ENCODE measurements around the gene LCNL1. TPM values are rescaled to one million over a fixed set of nuclear protein-coding genes. Genes with fewer than 3 reads are reported as not detected.

Gene LCNL1
- total and polyA plus RNA-seq, 2 donors (not counting 1 experiment from before 2014, with no cell fraction given): not detected

DNA sequence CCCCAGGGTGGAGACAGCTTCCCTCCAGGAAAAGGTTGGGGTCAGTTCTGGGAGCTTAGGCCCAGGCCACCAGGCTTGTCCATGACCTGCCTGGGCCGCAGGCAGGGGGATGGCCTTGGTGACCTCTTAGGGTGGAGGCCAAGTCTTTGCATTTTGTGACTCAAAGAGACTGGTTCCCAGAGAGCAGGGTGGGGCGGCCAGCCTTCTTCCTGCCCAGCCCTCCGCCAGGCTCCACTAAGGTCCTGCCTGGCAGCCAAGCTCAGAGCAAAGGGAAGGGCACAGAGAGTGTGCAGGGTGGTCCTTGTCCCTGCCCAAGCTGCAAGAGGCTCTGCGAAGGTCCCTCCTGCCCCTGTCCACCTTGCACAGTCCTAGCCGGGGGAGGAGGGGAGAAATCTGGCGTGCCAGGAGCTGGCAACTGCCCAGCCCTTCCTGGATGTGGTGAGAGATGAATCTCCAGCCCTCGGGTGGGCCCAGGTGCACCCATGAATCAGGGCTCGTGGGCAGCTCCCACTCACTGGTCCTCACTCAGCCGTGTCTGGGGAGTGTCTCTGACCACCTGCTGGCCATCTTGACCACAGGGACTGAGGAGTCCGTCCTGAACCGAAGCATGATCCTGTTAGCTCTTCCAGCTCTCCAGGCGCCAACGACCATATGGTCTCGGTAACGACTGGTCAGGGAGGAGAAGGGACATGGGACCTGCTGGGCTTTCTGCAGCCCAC lies 7.8 kb upstream of the LCNL1 start:
- no peak overlapping the region for H2AFZ ChIP-seq (ENCODE audit: insufficient read depth, low read depth, low read length, poor library complexity, severe bottlenecking)
- peaks cover 0 to 36% (median 6%) of the 10 kb centered on the region in 4 experiments for H3K27me3 ChIP-seq (replicated peaks in 1 of 4; ENCODE audit: control extremely low read depth in 1 of 4, control insufficient read depth in 3 of 4, insufficient read depth in 4 of 4, low read length in 3 of 4)
- H3K79me2 ChIP-seq (ENCODE audit: control insufficient read depth, insufficient read depth, low read length): no peaks in the 10 kb centered on the region
- no peak for ATAC-seq (ENCODE audit: low read depth)
- H3K4me2 ChIP-seq (replicated peaks; ENCODE audit: low read depth, low read length, poor library complexity, severe bottlenecking): no peak overlapping the region
- Mint-ChIP-seq H3K4me3 (no peak overlapping the region), H3K4me1 (peaks cover 5% of the 10 kb centered on the region), H3K9me3 (ENCODE audit: insufficient read depth) (no peaks in the 10 kb centered on the region), H3K27me3 (peaks cover 6% of the 10 kb centered on the region), H3K27ac (no peak overlapping the region)
- H3K27ac ChIP-seq (ENCODE audit: low read length in 2 of 2): no peak overlapping the region
- no peaks in the 10 kb centered on the region for H3K36me3 ChIP-seq (replicated peaks in 1 of 2; ENCODE audit: control extremely low read depth in 1 of 2, control insufficient read depth in 1 of 2, extremely low read depth in 1 of 2, insufficient read depth in 2 of 2, low read length in 1 of 2)
- TF ChIP-seq CTCF (IDR thresholded peaks at IDR 0.05) (no peak), EZH2 (IDR thresholded peaks at IDR 0.05; ENCODE audit: borderline replicate concordance, insufficient read depth, low read depth, low read length, poor library complexity, severe bottlenecking) (no peak)
- WGBS (ENCODE audit: insufficient coverage): 58% methylated on average over 15 of the region's 15 CpGs
- no peak overlapping the region for H3K9ac ChIP-seq (ENCODE audit: low read length)
- intact Hi-C loops (cut with micrococcal nuclease): no loop called here
- H3K4me1 ChIP-seq (ENCODE audit: control insufficient read depth in 2 of 2, insufficient read depth in 2 of 2, low read length in 2 of 2): peaks cover 3 to 5% of the 10 kb centered on the region in 2 donors
- ChIA-PET CTCF (interaction anchor here (1.0 kb wide), 1 partner anchor 54 kb away, joined by 3 read pairs; no protein-coding TSS in a partner anchor), POLR2A (interaction anchor here (0.9 kb wide), 1 partner anchor 25 kb away, joined by 3 read pairs; no protein-coding TSS in a partner anchor)
- no peak overlapping the region for H3K4me3 ChIP-seq (ENCODE audit: control extremely low read depth in 1 of 5, extremely low read depth in 1 of 5, insufficient read depth in 1 of 5, low read depth in 2 of 5, low read length in 4 of 5)
- no peak for DNase-seq
- no peaks in the 10 kb centered on the region for H4K20me1 ChIP-seq (ENCODE audit: control insufficient read depth, insufficient read depth, low read length, poor library complexity, severe bottlenecking)
- H3K9me3 ChIP-seq (ENCODE audit: control extremely low read depth in 1 of 3, control insufficient read depth in 2 of 3, insufficient read depth in 1 of 3, low read length in 2 of 3): peaks cover 0 to 13% (median 0%) of the 10 kb centered on the region in 3 donors

GRCh38 chr9:136975644-136976043 lies 7.1 kb upstream of the LCNL1 start:
- peaks cover 5% of the 10 kb centered on the region for H3K4me1 Mint-ChIP-seq
- Histone ChIP-seq H3K27ac (ENCODE audit: low read length in 2 of 2) (no peak overlapping the region), H3K27me3 (replicated peaks in 1 of 4; ENCODE audit: control extremely low read depth in 1 of 4, control insufficient read depth in 3 of 4, insufficient read depth in 4 of 4, low read length in 3 of 4) (peaks cover 0 to 39% (median 6%) of the 10 kb centered on the region in 4 experiments), H3K9me3 (ENCODE audit: control extremely low read depth in 1 of 3, control insufficient read depth in 2 of 3, insufficient read depth in 1 of 3, low read length in 2 of 3) (peaks cover 0 to 13% (median 0%) of the 10 kb centered on the region in 3 donors), H3K9ac (ENCODE audit: low read length) (no peak overlapping the region), H3K4me3 (ENCODE audit: control extremely low read depth in 1 of 5, extremely low read depth in 1 of 5, insufficient read depth in 1 of 5, low read depth in 2 of 5, low read length in 4 of 5) (no peak overlapping the region), H3K36me3 (replicated peaks in 1 of 2; ENCODE audit: control extremely low read depth in 1 of 2, control insufficient read depth in 1 of 2, extremely low read depth in 1 of 2, insufficient read depth in 2 of 2, low read length in 1 of 2) (no peaks in the 10 kb centered on the region), H4K20me1 (ENCODE audit: control insufficient read depth, insufficient read depth, low read length, poor library complexity, severe bottlenecking) (no peaks in the 10 kb centered on the region), H3K79me2 (ENCODE audit: control insufficient read depth, insufficient read depth, low read length) (no peaks in the 10 kb centered on the region), H2AFZ (ENCODE audit: insufficient read depth, low read depth, low read length, poor library complexity, severe bottlenecking) (no peak overlapping the region), H3K4me2 (replicated peaks; ENCODE audit: low read depth, low read length, poor library complexity, severe bottlenecking) (no peak overlapping the region), H3K4me1 (ENCODE audit: control insufficient read depth in 2 of 2, insufficient read depth in 2 of 2, low read length in 2 of 2) (peaks cover 3 to 5% of the 10 kb centered on the region in 2 donors)
- TF ChIP-seq CTCF (IDR thresholded peaks at IDR 0.05): no peak
- TF ChIP-seq EZH2 (IDR thresholded peaks at IDR 0.05; ENCODE audit: borderline replicate concordance, insufficient read depth, low read depth, low read length, poor library complexity, severe bottlenecking): no peak
- H3K9me3 Mint-ChIP-seq (ENCODE audit: insufficient read depth): no peaks in the 10 kb centered on the region
- H3K27me3 Mint-ChIP-seq: peaks cover 9% of the 10 kb centered on the region
- no peak for DNase-seq
- intact Hi-C loops (cut with micrococcal nuclease): no loop called here
- H3K27ac Mint-ChIP-seq: no peak overlapping the region
- ChIA-PET CTCF (interaction anchor here (0.9 to 1.4 kb wide), 4 partner anchors 54 to 71 kb away, joined by 3 read pairs; partner anchors contain the start of gene NPDC1), POLR2A (interaction anchor here (0.9 kb wide), 1 partner anchor 25 kb away, joined by 3 read pairs; no protein-coding TSS in a partner anchor)
- no peak for ATAC-seq (ENCODE audit: low read depth)
- H3K4me3 Mint-ChIP-seq: no peak overlapping the region
- WGBS (ENCODE audit: insufficient coverage): 11% methylated on average over 14 of the region's 14 CpGs
